ENCODE measurements around the gene MRPS21.

MRPS21 gene

DNA sequence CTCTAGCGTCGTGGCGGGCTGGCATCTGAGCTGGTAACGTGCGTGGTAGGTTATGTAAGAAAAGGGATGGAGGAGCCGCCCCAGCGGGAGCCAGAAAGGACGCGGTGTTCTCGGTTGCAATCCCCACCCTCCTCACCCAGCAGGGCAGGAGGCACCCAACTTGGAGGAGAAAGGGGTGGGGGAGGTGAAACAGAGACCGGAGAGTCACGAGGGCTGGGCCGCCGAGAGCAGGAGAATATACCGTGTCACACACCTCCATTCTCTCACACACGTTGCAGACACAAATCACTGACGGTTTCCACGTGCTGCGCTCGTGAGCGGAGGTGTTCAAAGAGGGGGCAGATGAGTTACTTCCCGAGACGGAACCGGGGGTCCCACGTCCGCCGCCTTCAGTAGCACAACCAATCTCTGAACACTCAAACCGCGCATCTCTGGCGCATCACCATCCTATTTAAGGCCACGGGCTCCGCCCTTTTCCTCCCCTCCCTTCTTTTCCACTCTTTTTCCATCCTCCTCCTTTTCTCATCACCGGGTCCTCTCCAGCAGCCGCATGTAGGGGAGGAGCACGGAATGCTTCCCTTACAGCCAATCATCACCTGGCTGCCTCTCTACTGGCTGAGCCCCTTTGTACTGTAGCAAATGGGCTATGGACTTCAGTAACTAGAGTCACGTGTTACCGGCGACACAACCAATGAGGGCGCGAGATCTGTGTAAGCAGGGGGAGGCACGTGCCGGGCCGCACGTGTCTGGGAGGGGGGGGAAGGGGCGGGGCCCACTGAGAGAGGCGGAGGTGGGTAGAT lies 11.7 kb upstream of the MRPS21 start, which contains the start of gene CIART:
Gene CIART, plus strand, starts transcription at position 797 of the 800 bp plus-strand sequence. CDS start 714 bp downstream, outside the sequence.
- TF ChIP-seq, protein P1, sequence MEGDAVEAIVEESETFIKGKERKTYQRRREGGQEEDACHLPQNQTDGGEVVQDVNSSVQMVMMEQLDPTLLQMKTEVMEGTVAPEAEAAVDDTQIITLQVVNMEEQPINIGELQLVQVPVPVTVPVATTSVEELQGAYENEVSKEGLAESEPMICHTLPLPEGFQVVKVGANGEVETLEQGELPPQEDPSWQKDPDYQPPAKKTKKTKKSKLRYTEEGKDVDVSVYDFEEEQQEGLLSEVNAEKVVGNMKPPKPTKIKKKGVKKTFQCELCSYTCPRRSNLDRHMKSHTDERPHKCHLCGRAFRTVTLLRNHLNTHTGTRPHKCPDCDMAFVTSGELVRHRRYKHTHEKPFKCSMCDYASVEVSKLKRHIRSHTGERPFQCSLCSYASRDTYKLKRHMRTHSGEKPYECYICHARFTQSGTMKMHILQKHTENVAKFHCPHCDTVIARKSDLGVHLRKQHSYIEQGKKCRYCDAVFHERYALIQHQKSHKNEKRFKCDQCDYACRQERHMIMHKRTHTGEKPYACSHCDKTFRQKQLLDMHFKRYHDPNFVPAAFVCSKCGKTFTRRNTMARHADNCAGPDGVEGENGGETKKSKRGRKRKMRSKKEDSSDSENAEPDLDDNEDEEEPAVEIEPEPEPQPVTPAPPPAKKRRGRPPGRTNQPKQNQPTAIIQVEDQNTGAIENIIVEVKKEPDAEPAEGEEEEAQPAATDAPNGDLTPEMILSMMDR (conservative IDR thresholded peaks at IDR 0.05; ENCODE audit: low read depth, low read length) = no peak
- peak within 1 kb of the TSS; percentile 63 for H3K4me3 ChIP-seq (ENCODE audit: low read depth, low read length)
- peak; percentile 99 for DNase-seq (ENCODE audit: low read depth)

DNA sequence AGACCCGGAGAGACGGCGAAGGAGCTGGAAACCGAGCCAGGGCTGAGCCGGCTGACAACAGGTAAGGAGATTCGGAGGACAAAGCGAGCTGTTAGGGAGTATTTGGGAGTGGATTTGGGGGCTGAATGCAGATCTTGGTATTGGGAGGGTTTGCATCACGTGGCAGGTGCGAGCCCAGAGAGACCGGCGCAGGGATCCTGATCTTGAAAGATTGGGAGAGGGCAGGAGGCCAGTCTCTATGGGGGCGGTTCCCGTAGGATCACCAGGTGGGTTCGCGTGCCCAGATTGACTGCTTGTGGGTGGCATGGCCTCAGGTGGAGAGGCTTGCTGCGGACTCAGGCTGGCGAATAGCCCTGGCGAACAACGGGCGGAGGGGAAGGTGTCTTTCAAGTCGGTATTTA lies 11.1 kb upstream of the MRPS21 start:
- TF ChIP-seq, protein P1 (conservative IDR thresholded peaks at IDR 0.05; ENCODE audit: low read depth, low read length) = no peak
- H3K4me3 ChIP-seq (ENCODE audit: low read depth, low read length) = peak overlapping the region; percentile 57
- DNase-seq (ENCODE audit: low read depth) = no peak

DNA sequence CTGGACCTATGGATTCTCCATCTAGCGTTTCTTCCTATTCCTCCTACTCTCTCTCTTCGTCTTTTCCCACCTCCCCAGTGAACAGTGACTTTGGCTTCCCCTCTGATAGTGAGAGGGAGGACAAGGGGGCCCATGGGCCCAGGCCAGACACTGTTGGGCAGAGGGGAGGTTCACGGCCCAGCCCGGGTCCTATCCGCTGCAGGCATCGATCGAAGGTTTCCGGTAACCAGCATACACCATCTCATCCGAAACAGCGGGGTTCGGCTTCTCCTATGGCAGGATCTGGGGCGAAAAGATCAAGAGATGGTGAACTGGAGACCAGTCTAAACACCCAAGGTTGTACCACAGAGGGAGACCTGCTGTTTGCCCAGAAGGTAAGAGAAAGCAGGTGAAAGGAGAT lies 10.4 kb upstream of the MRPS21 start:
- TF ChIP-seq, protein P1 (conservative IDR thresholded peaks at IDR 0.05; ENCODE audit: low read depth, low read length) = no peak
- H3K4me3 ChIP-seq (ENCODE audit: low read depth, low read length) = peak overlapping the region; percentile 57
- DNase-seq (ENCODE audit: low read depth) = no peak

DNA sequence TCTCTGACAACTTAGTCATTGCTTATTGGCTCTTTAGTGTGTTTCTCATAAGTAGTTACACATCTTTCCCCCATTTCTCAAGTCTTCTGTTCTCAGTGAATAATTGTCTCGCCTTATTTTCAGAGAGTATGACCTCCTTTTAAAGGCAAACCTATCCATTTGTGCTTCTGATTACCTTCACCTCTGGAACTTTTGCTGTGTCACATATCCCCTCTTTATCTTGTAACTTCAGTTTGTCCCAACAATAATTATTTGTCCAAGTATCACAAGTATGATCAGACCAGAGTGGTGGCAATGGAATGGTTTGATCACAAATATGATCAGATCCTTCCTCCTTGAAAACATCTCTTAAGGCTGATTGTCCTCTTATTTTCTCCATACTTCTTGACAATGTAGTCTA lies 5.3 kb upstream of the MRPS21 start:
- DNase-seq (ENCODE audit: low read depth) = no peak
- no peak overlapping the region for H3K4me3 ChIP-seq (ENCODE audit: low read depth, low read length)
- TF ChIP-seq, protein P1 (conservative IDR thresholded peaks at IDR 0.05; ENCODE audit: low read depth, low read length) = no peak

DNA sequence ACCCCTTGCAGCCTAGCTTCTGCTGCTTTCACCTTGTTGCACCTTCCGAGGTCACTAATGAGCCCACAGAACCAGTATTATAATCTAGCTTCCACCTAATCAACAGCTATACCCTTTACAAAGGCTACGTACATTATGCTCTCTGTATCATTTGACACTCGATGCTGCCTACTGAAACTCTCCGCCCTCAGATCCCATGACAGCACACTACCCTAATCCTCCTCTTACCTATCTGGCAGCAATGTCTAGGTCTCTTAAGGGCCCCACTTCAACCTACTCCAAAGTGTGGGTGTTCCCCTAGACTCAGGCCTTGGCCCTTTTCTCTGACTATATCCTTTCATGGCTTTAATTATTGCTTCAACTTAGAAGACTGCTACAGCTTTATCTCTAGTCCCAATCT lies 4.8 kb upstream of the MRPS21 start:
- no peak overlapping the region for H3K4me3 ChIP-seq (ENCODE audit: low read depth, low read length)
- no peak for DNase-seq (ENCODE audit: low read depth)

DNA sequence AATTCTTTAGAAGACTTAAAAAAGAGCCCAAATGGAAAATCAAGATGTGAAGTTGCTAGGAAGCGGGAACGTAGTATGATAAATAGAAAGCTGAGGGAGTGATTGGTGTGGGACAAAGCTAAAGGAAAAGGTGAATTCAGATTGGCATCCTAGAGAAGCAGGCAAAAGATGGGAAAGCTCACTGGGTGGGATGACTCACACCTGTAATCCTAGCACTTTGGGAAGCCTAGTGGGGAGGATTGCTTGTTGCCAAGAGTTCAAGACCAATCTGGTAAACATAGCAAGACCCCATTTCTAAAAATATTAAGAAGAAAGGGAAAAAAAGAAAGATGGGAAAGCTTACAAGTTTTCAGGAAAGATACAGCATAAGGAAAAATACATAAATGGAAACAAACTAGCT lies 1.8 kb downstream of the MRPS21 start:
- no peak overlapping the region for H3K4me3 ChIP-seq (ENCODE audit: low read depth, low read length)
- TF ChIP-seq, protein P1 (conservative IDR thresholded peaks at IDR 0.05; ENCODE audit: low read depth, low read length) = no peak
- no peak for DNase-seq (ENCODE audit: low read depth)

More for the DNA sequence above, 4.8 kb upstream of the MRPS21 start:
- TF ChIP-seq, protein P1 (conservative IDR thresholded peaks at IDR 0.05; ENCODE audit: low read depth, low read length) = no peak

DNA sequence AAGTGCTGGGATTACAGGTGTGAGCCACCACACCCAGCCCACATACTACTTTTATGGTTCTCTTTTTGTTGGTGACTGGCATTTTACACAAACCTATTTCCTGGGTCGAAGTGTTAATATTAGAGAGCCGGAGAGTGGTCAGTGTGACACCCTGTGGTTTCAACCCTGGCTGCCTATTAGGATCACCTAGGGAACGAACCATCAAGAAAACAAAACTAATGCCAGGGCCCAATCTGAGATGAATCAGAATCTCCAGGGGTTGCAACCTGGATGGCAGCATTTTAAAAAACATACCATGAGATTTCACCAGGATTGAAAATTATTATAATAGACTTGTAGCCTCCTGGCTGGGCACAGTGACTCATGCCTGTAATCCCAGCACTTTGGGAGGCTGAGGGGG lies 6.1 kb downstream of the MRPS21 start:
- TF ChIP-seq, protein P1 (conservative IDR thresholded peaks at IDR 0.05; ENCODE audit: low read depth, low read length) = no peak
- DNase-seq (ENCODE audit: low read depth) = no peak
- no peak overlapping the region for H3K4me3 ChIP-seq (ENCODE audit: low read depth, low read length)

All from choroid plexus epithelial cell (primary cell).